ENCODE results near the gene GRIK4. TPM values are rescaled to one million over a fixed set of nuclear protein-coding genes. Genes with fewer than 3 reads are reported as not detected.

The GRIK4 gene
- total RNA-seq, 1 experiment from 2014 or later: not detected

GRCh38 chr11:120554766-120555432 is 43.4 kb downstream of the GRIK4 start:
- Histone ChIP-seq H2AFZ (ENCODE audit: low read length) (no peak overlapping the region), H3K9ac (ENCODE audit: low read length) (no peak overlapping the region), H3K9me3 (ENCODE audit: low read length) (no peaks in the 10 kb centered on the region), H3K9me2 (replicated peaks; ENCODE audit: low read length) (no peaks in the 10 kb centered on the region), H3K4me2 (ENCODE audit: low read length) (no peak overlapping the region), H3K36me3 (ENCODE audit: low read depth, low read length) (no peaks in the 10 kb centered on the region), H3F3A (ENCODE audit: low read length, unreplicated experiment) (no peaks in the 10 kb centered on the region), H3K79me2 (ENCODE audit: low read length) (no peaks in the 10 kb centered on the region), H3K4me1 (ENCODE audit: insufficient read depth, low read length) (no peaks in the 10 kb centered on the region), H3K27ac (ENCODE audit: low read length) (no peak overlapping the region), H3K27me3 (ENCODE audit: low read length) (peaks cover 38% of the 10 kb centered on the region), H3K4me3 (ENCODE audit: low read length) (no peak overlapping the region), H4K20me1 (ENCODE audit: low read length) (no peaks in the 10 kb centered on the region)
- DNase-seq (no peak), ATAC-seq (no peak)
- intact Hi-C loops (cut with micrococcal nuclease): no loop called here
- ChIA-PET CTCF (no interaction called here), POLR2A (ENCODE audit: unreplicated experiment) (no interaction called here)
- BruUV-seq (replicated peaks): no TSS peak
- TF ChIP-seq CTCF (conservative IDR thresholded peaks at IDR 0.05; ENCODE audit: low read depth, low read length) (no peak), EZH2phosphoT487 (IDR thresholded peaks at IDR 0.05; ENCODE audit: borderline replicate concordance, low read length) (no peak), EZH2 (IDR thresholded peaks at IDR 0.05; ENCODE audit: low read length, unreplicated experiment) (no peak)

- Histone ChIP-seq H3K4me3 (ENCODE audit: low read length) (no peak overlapping the region), H3K9ac (ENCODE audit: low read length) (no peak overlapping the region), H3K9me2 (replicated peaks; ENCODE audit: low read length) (no peaks in the 10 kb centered on the region), H3K4me2 (ENCODE audit: low read length) (no peak overlapping the region), H4K20me1 (ENCODE audit: low read length) (no peaks in the 10 kb centered on the region), H3K27me3 (ENCODE audit: low read length) (peaks cover 38% of the 10 kb centered on the region), H2AFZ (ENCODE audit: low read length) (no peak overlapping the region), H3K27ac (ENCODE audit: low read length) (no peak overlapping the region), H3K36me3 (ENCODE audit: low read depth, low read length) (no peaks in the 10 kb centered on the region), H3F3A (ENCODE audit: low read length, unreplicated experiment) (no peaks in the 10 kb centered on the region), H3K4me1 (ENCODE audit: insufficient read depth, low read length) (no peaks in the 10 kb centered on the region), H3K9me3 (ENCODE audit: low read length) (no peaks in the 10 kb centered on the region), H3K79me2 (ENCODE audit: low read length) (no peaks in the 10 kb centered on the region)
- no TSS peak for BruUV-seq (replicated peaks)
- POLR2A ChIA-PET (ENCODE audit: unreplicated experiment): no interaction called here
- CTCF ChIA-PET: no interaction called here
- DNase-seq (no peak), ATAC-seq (no peak)
- TF ChIP-seq CTCF (conservative IDR thresholded peaks at IDR 0.05; ENCODE audit: low read depth, low read length) (no peak), EZH2phosphoT487 (IDR thresholded peaks at IDR 0.05; ENCODE audit: borderline replicate concordance, low read length) (no peak), EZH2 (IDR thresholded peaks at IDR 0.05; ENCODE audit: low read length, unreplicated experiment) (no peak)
- intact Hi-C loops (cut with micrococcal nuclease): no loop called here
Measured at GRCh38 chr11:120555433-120555773, 43.9 kb downstream of the GRIK4 start.

GRCh38 chr11:120556797-120557196 is 45.2 kb downstream of the GRIK4 start:
- H2AFZ ChIP-seq (ENCODE audit: low read length): no peak overlapping the region
- no peaks in the 10 kb centered on the region for H3K4me1 ChIP-seq (ENCODE audit: insufficient read depth, low read length)
- no TSS peak for BruUV-seq (replicated peaks)
- no peaks in the 10 kb centered on the region for H3K36me3 ChIP-seq (ENCODE audit: low read depth, low read length)
- no peaks in the 10 kb centered on the region for H3K9me2 ChIP-seq (replicated peaks; ENCODE audit: low read length)
- ATAC-seq (no peak), DNase-seq (no peak)
- no peak overlapping the region for H3K27ac ChIP-seq (ENCODE audit: low read length)
- no peaks in the 10 kb centered on the region for H3K9me3 ChIP-seq (ENCODE audit: low read length)
- TF ChIP-seq EZH2phosphoT487 (IDR thresholded peaks at IDR 0.05; ENCODE audit: borderline replicate concordance, low read length): no peak
- no peak for TF ChIP-seq CTCF (conservative IDR thresholded peaks at IDR 0.05; ENCODE audit: low read depth, low read length)
- TF ChIP-seq EZH2 (IDR thresholded peaks at IDR 0.05; ENCODE audit: low read length, unreplicated experiment): no peak
- no peak overlapping the region for H3K4me2 ChIP-seq (ENCODE audit: low read length)
- intact Hi-C loops (cut with micrococcal nuclease): no loop called here
- H3K9ac ChIP-seq (ENCODE audit: low read length): no peak overlapping the region
- H3K27me3 ChIP-seq (ENCODE audit: low read length): peaks cover 43% of the 10 kb centered on the region
- CTCF ChIA-PET: no interaction called here
- H3F3A ChIP-seq (ENCODE audit: low read length, unreplicated experiment): no peaks in the 10 kb centered on the region
- POLR2A ChIA-PET (ENCODE audit: unreplicated experiment): no interaction called here
- H3K4me3 ChIP-seq (ENCODE audit: low read length): no peak overlapping the region
- no peaks in the 10 kb centered on the region for H3K79me2 ChIP-seq (ENCODE audit: low read length)
- H4K20me1 ChIP-seq (ENCODE audit: low read length): no peaks in the 10 kb centered on the region

Measured in PC-3 (cell line).